HEK293T (cell line): Measurements from ENCODE around the gene SEL1L3.
A peak's percentile ranks its signal among the peaks of the same experiment; 100 is the strongest.

Source experiments
- CTCF ChIA-PET: fragments of 350-600 bp; formaldehyde crosslinking; extraction: SDS; loops from one replicate; lab custom pipeline; 2021; ENCODE audit warnings: antibody characterized with exemption, inconsistent platforms; lab: Yijun Ruan, JAX
- POLR2A ChIA-PET: fragments of 350-600 bp; formaldehyde crosslinking; extraction: SDS; loops from one replicate; lab custom pipeline; 2020; ENCODE audit warnings: antibody characterized with exemption, inconsistent platforms; lab: Yijun Ruan, JAX
- DNase-seq: peaks from one replicate; pipeline ENCODE4 v3.0.0; 2012; ENCODE audit warnings: mixed read lengths; ENCODE audit errors: extremely low spot score
- ARNT ChIP-seq: fragments of 450-650 bp; IDR thresholded peaks from 2 replicates; pipeline ENCODE4 v1.6.1; 2017; ENCODE audit warnings: mild to moderate bottlenecking
- BHLHE40 ChIP-seq: fragments of 450-650 bp; IDR thresholded peaks from 2 replicates; pipeline ENCODE4 v1.6.1; 2016; ENCODE audit warnings: mild to moderate bottlenecking, moderate library complexity, borderline replicate concordance
- CTBP1 ChIP-seq: fragments of 450-650 bp; IDR thresholded peaks from 2 replicates; pipeline ENCODE4 v1.6.1; 2016; ENCODE audit warnings: borderline replicate concordance
- ELF4 ChIP-seq: fragments of 450-650 bp; IDR thresholded peaks from 2 replicates; pipeline ENCODE4 v1.6.1; 2017; ENCODE audit warnings: antibody characterized with exemption
- FOXA1 ChIP-seq: fragments of 450-650 bp; IDR thresholded peaks from 2 replicates; pipeline ENCODE4 v1.6.1; 2016; ENCODE audit warnings: mild to moderate bottlenecking
- FOXK2 ChIP-seq: fragments of 450-650 bp; IDR thresholded peaks from 2 replicates; pipeline ENCODE4 v1.6.1; 2016; ENCODE audit warnings: mild to moderate bottlenecking
- FOXM1 ChIP-seq: fragments of 450-650 bp; IDR thresholded peaks from 2 replicates; pipeline ENCODE4 v1.6.1; 2017; ENCODE audit warnings: mild to moderate bottlenecking, borderline replicate concordance
- HDGF ChIP-seq: fragments of 450-650 bp; IDR thresholded peaks from 2 replicates; pipeline ENCODE4 v1.6.1; 2017; ENCODE audit warnings: antibody characterized with exemption, borderline replicate concordance
- L3MBTL2 ChIP-seq: fragments of 450-650 bp; conservative IDR thresholded peaks from 2 replicates; pipeline ENCODE4 v1.6.1; 2016; ENCODE audit warnings: mild to moderate bottlenecking
- LEF1 ChIP-seq: fragments of 450-650 bp; IDR thresholded peaks from 2 replicates; pipeline ENCODE4 v1.6.1; 2017; ENCODE audit warnings: mild to moderate bottlenecking, borderline replicate concordance
- NFRKB ChIP-seq: fragments of 450-650 bp; IDR thresholded peaks from 2 replicates; pipeline ENCODE4 v1.6.1; 2016; ENCODE audit warnings: mild to moderate bottlenecking, moderate library complexity
- PKNOX1 ChIP-seq: fragments of 450-650 bp; IDR thresholded peaks from 2 replicates; pipeline ENCODE4 v1.6.1; 2016
- SP1 ChIP-seq: fragments of 450-650 bp; IDR thresholded peaks from 2 replicates; pipeline ENCODE4 v1.6.1; 2017
- SUZ12 ChIP-seq: fragments of 450-650 bp; IDR thresholded peaks from 2 replicates; pipeline ENCODE4 v1.6.1; 2016; ENCODE audit warnings: mild to moderate bottlenecking
- TARDBP ChIP-seq: fragments of 450-650 bp; IDR thresholded peaks from 2 replicates; pipeline ENCODE4 v1.6.1; 2016
- ZNF384 ChIP-seq: fragments of 450-650 bp; IDR thresholded peaks from 2 replicates; pipeline ENCODE4 v1.6.1; 2016

The SEL1L3 gene

DNA sequence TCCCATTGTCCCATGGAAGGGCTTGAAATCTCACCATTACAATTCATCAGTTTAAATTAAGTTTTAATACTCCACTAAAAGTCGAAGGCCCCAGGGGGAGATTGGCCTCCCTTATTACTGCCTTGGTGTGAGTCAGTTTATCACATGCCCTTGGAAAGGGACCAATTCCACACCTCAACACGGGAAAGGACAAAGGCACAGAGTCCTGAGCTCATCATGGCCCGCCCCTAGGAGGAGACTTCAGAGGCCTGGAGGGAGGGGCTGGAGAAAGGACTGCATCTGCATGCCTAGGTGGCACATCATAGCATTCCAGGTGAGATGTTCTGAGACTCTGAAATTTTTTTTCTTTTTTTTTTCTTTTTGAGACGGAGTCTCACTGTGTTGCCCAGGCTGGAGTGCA, 2.8 kb upstream of the SEL1L3 start:
- DNase-seq = peak; percentile 15
- CTCF ChIA-PET = no interaction called here
- TF ChIP-seq SP1 (no peak), PKNOX1 (no peak)
- POLR2A ChIA-PET = no interaction called here

DNA sequence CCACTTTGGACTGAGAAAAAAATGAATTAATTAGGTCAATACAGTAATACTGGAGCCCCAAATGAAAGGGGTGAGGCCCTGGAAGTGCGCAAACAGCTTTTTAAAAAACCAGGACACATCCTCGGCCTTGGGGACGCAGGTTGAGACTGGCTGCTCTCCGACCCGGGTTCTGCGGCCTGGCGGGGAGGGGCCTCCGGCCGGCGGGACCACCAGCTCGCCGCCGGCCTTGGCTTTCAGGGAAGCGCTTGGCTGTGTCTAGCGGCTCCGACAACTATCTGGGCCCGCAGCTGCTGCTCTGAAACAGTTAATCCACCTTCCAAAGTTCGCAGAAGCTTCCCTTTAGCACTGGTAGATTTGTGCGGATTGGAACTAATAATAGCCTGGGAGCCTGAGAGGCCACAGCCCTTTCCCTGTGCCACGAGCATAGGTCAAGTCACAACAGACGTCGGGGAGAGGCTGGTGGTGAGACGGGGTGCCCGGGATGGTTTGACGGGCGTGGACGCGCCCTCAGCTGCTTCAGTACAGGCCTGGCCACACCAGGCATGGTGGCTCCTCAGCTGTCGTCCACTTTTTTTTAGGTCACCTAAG, 1.1 kb upstream of the SEL1L3 start:
- no peak for DNase-seq
- TF ChIP-seq TARDBP (no peak), SUZ12 (no peak), NFRKB (no peak)
- ChIA-PET POLR2A (no interaction called here), CTCF (no interaction called here)

DNA sequence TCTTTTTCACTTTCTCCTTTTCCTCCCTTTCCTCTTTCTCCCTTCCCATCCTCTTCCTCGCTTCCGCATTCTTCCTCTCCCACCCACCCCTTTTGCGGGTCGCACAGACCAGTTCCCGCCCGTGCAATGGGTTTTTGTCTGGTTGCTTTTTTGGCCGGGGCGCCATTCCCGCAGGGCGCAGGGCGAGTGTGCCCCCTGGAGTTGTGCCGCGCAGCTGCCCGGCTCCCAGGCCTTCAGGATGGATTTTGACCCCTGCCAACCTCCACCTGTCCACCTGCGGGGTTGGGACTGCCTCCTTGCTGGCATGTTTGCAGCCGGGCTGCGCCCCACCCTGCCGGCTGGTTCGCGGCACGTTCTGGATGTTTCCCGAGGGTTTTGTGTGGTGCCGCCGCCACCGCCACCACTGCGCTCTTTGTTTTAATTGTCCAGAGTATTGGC, 578 bp upstream of the SEL1L3 start:
- ChIA-PET CTCF (no interaction called here), POLR2A (no interaction called here)
- TF ChIP-seq LEF1 (no peak), FOXK2 (no peak), CTBP1 (no peak), SP1 (no peak), L3MBTL2 (no peak), HDGF (no peak), ELF4 (no peak), FOXA1 (no peak), ZNF384 (no peak), ARNT (no peak), SUZ12 (no peak), NFRKB (no peak), PKNOX1 (no peak), FOXM1 (no peak), TARDBP (no peak), BHLHE40 (no peak)
- no peak for DNase-seq

DNA sequence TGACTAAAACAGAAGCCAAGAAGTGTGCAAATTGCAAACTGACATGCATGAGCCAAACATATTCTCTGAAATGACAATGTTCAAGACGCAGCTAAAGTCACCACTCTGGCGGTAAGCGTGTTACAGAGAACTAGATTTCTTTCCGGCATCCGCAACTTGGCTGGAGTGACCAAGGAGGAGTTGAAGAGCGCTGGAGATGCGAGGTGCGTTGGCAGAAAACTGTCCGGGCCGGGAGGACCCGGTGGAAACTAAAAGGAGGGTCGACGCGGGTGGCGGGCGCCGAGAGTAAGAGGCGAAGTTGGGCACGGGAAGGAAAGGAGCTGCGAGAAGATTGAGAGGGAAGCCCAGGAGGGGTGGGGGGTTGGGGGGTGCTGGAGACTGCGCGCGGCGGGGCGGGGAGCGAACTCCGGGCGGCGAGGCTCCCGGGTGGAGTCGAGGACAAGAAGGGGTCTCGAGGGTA, 807 bp downstream of the SEL1L3 start:
- TF ChIP-seq L3MBTL2 = 0 out of 2 replicates have a peak, but pooled peaks have one; percentile 30
- TF ChIP-seq SP1 = no peak
- no peak for TF ChIP-seq SUZ12
- peak; percentile 27 for DNase-seq
- ChIA-PET CTCF (no interaction called here), POLR2A (interaction anchor here (0.6 kb wide), 1 partner anchor 25 kb away, joined by 4 read pairs; no protein-coding TSS in a partner anchor)

DNA sequence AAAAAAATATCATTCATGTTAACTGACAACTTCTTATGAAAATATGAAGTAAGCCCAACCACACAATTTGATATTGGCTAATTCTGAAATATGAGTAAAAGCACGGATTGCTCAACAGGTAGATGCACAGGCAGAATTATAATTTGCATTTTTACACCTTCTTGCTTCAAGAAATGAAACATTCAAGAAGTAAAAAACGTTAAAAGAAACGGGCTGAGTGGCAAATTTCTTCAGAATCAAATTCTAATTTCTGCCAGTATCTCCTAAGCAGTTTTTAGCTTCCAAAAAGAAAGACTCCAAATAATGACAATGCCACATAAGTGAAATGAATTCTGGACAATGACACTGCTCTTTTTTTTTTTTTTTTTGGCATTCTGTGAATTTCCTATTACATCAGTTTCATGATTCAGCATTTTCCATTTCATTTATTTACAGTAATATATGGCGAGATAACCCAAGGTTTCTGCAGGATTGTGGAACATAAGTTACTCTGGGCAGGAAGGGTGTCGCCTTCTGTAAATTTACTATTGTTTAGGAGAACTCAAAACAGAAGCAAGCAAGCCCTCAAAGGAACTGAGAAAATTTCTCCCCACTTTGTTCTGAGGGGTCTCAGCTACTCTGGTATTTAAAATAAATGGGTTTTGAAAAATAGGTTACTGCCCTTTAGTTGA, 1.4 kb downstream of the SEL1L3 start:
- ChIA-PET CTCF (interaction anchor here (0.7 kb wide), 1 partner anchor 278 kb away, joined by 4 read pairs; no protein-coding TSS in a partner anchor), POLR2A (interaction anchor here (0.6 kb wide), 1 partner anchor 24 kb away, joined by 4 read pairs; no protein-coding TSS in a partner anchor)
- TF ChIP-seq SUZ12 (no peak), ZNF384 (0 out of 2 replicates have a peak, but pooled peaks have one; percentile 52), ELF4 (no peak), LEF1 (no peak)
- DNase-seq = no peak

GRCh38 chr4:25860586-25861279, 2.1 kb downstream of the SEL1L3 start:
- no peak for DNase-seq
- ChIA-PET CTCF (interaction anchor here (0.7 kb wide), 1 partner anchor 277 kb away, joined by 4 read pairs; no protein-coding TSS in a partner anchor), POLR2A (no interaction called here)
- TF ChIP-seq FOXA1 (no peak), ARNT (no peak), TARDBP (no peak), SP1 (no peak), BHLHE40 (no peak), ELF4 (no peak), CTBP1 (no peak), PKNOX1 (no peak), L3MBTL2 (no peak), ZNF384 (no peak), SUZ12 (no peak), LEF1 (no peak), FOXK2 (no peak), NFRKB (no peak)
